Gastroesophageal sphincter (tissue), 3 donors: ENCODE measurements around the gene SLC5A4.

Source experiments
- CTCF ChIP-seq, 4 experiments: fragments of 200-600 bp in 2 of 4; fragments of 450-650 bp in 2 of 4; sonication (generic) in 1 of 4; IDR thresholded peaks; one replicate each; pipeline ENCODE4 v1.5.1; 2017 to 2019; ENCODE audit warnings: antibody characterized with exemption in 4 of 4, mild to moderate bottlenecking in 2 of 4, moderate library complexity in 2 of 4
- POLR2A ChIP-seq, 2 donors: fragments of 450-650 bp; IDR thresholded peaks; one replicate each; pipeline ENCODE4 v1.6.1; 2017; ENCODE audit warnings: antibody characterized with exemption in 2 of 2, mild to moderate bottlenecking in 2 of 2, moderate library complexity in 1 of 2

- no peak for TF ChIP-seq POLR2A (IDR thresholded peaks at IDR 0.05)
- no peak for TF ChIP-seq CTCF (IDR thresholded peaks at IDR 0.05)
These were observed 25.9 kb upstream of the SLC5A4 start for GRCh38 chr22:32281072-32281471.
